Measurements from ENCODE around the gene EPOP. TPM values are rescaled to one million over a fixed set of nuclear protein-coding genes. Genes with fewer than 3 reads are reported as not detected.

The EPOP gene
- total RNA-seq, 3 donors from 2014 or later = 2.0 to 2.1 (median 2.0) TPM

DNA sequence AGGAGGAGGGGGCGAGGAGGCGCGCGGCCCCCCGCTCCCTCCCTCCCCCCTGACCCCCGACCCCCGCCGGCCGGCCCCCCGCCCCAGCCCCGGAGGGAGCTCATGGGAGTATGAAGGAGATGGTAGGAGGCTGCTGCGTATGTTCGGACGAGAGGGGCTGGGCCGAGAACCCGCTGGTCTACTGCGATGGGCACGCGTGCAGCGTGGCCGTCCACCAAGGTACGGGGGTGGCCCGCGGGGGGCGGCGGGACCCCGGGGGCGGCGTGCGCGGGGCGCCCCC is 30.7 kb upstream of the EPOP start:
- H3K27me3 ChIP-seq = no peaks in the 10 kb centered on the region
- H3K4me3 ChIP-seq = peak overlapping the region; percentile 81 to 98 (median 92)
- H3K27ac ChIP-seq = peak overlapping the region; percentile 96 to 98
- no peaks in the 10 kb centered on the region for H3K9me3 ChIP-seq
- TF ChIP-seq, protein P1, sequence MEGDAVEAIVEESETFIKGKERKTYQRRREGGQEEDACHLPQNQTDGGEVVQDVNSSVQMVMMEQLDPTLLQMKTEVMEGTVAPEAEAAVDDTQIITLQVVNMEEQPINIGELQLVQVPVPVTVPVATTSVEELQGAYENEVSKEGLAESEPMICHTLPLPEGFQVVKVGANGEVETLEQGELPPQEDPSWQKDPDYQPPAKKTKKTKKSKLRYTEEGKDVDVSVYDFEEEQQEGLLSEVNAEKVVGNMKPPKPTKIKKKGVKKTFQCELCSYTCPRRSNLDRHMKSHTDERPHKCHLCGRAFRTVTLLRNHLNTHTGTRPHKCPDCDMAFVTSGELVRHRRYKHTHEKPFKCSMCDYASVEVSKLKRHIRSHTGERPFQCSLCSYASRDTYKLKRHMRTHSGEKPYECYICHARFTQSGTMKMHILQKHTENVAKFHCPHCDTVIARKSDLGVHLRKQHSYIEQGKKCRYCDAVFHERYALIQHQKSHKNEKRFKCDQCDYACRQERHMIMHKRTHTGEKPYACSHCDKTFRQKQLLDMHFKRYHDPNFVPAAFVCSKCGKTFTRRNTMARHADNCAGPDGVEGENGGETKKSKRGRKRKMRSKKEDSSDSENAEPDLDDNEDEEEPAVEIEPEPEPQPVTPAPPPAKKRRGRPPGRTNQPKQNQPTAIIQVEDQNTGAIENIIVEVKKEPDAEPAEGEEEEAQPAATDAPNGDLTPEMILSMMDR (IDR thresholded peaks at IDR 0.05) = no peak
- TF ChIP-seq POLR2A (IDR thresholded peaks at IDR 0.05) (no peak), POLR2AphosphoS5 (IDR thresholded peaks at IDR 0.05) (no peak)
- peaks cover 3 to 4% of the 10 kb centered on the region in 2 donors for H3K4me1 ChIP-seq
- no peak for DNase-seq (ENCODE audit: low spot score in 2 of 2)
- intact Hi-C loops (cut with DNase I; ENCODE audit: low total_unique reads) = no loop called here
- H3K36me3 ChIP-seq = peaks cover 4% of the 10 kb centered on the region

DNA sequence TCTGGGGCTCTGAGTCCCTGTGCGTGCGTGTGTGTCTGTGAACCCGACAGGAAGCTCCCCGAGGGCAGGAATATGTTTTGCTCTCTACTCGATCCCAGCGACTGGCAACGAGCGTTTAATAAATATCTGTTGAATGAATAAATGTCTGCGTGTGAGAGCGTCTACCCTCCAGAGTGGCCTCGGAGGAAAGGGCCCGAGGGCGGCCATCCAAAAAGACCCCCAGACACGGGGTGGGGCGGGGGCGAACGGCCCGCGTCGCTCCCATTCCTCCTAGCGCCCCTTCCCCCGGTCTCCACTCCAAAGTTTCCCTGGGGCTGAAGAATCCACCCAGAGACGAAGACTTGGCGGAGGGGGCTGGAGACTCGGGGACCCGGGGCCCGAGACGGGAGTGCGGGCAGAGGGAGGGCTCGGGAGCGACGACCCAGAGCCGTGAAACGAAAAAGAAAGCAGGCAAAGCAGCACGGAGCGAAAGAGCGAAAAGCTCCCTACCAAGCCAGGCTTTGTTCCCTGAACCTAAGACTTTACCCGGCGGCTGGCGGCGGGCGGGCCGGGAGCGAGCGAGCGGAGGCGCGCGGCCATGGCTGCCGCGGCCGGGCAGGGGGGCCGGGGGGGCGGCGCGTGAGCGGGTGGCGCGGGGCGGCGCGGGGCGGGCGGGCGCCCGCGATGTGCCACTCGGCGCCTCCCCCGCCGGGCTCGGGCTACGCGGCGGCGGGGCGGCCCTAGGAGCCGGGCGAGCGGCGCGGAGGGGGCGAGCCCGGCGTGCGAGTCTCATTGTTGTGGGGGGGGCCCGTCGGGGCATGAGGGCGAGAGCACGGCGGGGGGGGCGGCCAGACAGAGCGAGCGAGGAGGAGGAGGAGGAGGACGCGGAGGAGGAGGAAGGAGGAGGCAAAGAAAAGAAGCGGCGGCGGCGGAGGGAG is 30.1 kb upstream of the EPOP start, which contains the start of gene MLLT6:
TSS of gene MLLT6 (plus strand) at position 668 of the 917 bp plus-strand sequence. CDS start 360 bp downstream, outside the sequence.
- DNase-seq (ENCODE audit: low spot score in 2 of 2) = peak; percentile 76 to 78
- intact Hi-C loops (cut with DNase I; ENCODE audit: low total_unique reads) = loop anchor here (1.0 kb wide), 1 partner anchor 43 kb away; the partner anchor contains the start of gene PCGF2

DNA sequence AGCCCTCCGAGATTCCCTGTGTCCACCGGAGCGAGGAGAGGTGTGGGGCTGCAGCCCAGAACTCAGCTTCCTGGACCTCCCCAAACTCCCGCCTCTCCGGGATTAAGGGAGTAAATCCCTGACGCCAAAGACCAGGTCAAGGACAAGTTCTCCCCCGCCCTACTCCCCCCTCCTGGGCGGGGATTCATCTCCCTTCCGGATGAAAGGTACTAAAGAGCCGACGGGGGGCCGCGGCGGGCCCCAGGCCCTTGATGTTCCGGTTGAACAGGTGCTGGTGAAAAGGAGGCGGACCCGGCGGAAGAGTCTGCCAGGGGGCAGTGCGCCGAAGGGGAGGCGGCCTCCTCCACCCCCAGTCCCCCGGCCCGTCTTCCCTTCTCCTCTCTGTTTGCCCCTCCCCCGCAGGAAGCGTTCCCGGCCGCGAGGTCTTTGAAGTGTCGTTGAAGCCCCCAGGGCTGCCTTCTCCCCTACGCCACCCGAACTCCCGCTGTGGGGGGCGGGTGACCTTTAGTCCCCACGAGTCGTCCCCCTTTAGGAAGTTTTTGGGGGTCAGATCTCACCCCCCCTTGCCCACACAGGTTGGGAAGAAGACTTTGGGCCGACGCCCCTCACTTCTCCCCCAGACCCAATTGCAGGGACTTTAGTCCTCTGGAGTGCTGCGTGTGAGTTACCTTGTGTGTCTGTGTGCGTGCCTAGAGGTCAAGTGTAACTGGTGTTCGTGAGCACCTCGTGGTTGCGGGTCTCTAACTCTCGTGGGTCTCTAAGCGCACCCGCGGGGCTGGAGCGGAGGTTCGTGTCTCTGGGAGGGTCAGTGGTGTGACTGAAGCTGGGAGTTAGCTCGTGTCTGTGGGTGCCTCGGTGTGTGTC is 29.2 kb upstream of the EPOP start:
- Histone ChIP-seq H3K9me3 (no peaks in the 10 kb centered on the region), H3K4me3 (peak overlapping the region; percentile 81 to 98 (median 92)), H3K27me3 (no peaks in the 10 kb centered on the region), H3K27ac (peak overlapping the region; percentile 96 to 98), H3K36me3 (no peaks in the 10 kb centered on the region), H3K4me1 (peaks cover 3 to 4% of the 10 kb centered on the region in 2 donors)
- intact Hi-C loops (cut with DNase I; ENCODE audit: low total_unique reads) = loop anchor here (1.0 kb wide), 1 partner anchor 44 kb away; the partner anchor contains the start of gene PCGF2
- no peak for TF ChIP-seq POLR2A (IDR thresholded peaks at IDR 0.05)
- peak in 1 of 3 donors; percentile 57 for TF ChIP-seq POLR2AphosphoS5 (IDR thresholded peaks at IDR 0.05)
- TF ChIP-seq, protein P1 (IDR thresholded peaks at IDR 0.05) = no peak
- peak; percentile 90 to 91 for DNase-seq (ENCODE audit: low spot score in 2 of 2)

More for the DNA sequence above, 30.1 kb upstream of the EPOP start, which contains the start of gene MLLT6:
- Histone ChIP-seq H3K36me3 (peaks cover 4% of the 10 kb centered on the region), H3K4me3 (peak within 1 kb of the TSS; percentile 81 to 98 (median 92)), H3K27ac (peak within 1 kb of the TSS; percentile 96 to 98), H3K9me3 (no peaks in the 10 kb centered on the region), H3K4me1 (peaks cover 3 to 4% of the 10 kb centered on the region in 2 donors), H3K27me3 (no peaks in the 10 kb centered on the region)
- peak in 2 of 3 donors; percentile 7 to 53 for TF ChIP-seq POLR2AphosphoS5 (IDR thresholded peaks at IDR 0.05)
- no peak for TF ChIP-seq POLR2A (IDR thresholded peaks at IDR 0.05)
- TF ChIP-seq, protein P1 (IDR thresholded peaks at IDR 0.05) = no peak

DNA sequence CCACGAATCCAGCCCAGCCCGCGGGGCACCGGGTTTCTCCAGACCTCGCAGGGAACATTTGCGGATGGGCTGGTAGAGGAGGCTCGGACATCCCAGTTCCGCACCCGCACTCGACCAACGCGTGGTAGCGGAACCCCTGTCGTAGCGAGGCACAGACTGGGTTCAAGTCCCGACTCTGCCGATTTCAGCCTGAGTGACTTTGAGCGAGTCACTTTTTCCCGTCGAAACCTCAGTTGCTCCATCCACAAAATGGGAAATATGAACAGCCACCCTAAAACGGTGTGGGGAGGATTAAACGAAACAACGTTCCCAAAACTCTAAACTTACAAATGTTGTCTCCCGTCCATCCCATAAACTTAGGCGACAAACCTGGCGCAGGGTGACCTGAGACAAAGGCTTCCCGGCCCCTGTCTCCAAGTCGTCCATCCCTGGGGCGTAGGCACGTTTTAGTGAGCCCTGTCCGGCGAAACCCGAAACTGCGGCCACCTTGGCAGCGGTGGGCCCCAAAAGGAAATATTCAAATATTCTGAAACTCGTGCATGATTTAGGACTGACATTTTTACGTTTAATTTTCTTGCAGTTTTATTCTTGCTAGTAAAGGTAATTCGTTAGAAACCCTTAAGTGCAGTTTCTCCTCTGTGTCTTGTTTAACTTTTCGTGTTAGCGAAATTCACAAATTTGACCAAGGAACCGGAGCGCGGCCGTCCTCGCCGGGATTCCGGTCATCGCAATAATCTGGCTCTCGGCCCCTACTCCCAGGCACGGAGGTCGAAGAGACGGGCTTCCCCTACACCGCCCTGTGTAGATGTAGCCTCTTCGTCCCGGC is 28.4 kb upstream of the EPOP start:
- Histone ChIP-seq H3K4me3 (peak overlapping the region; percentile 81 to 98 (median 92)), H3K9me3 (no peaks in the 10 kb centered on the region), H3K36me3 (no peaks in the 10 kb centered on the region), H3K4me1 (peaks cover 3 to 4% of the 10 kb centered on the region in 2 donors), H3K27me3 (no peaks in the 10 kb centered on the region), H3K27ac (peak overlapping the region; percentile 96 to 98)
- no peak for DNase-seq (ENCODE audit: low spot score in 2 of 2)
- TF ChIP-seq POLR2AphosphoS5 (IDR thresholded peaks at IDR 0.05) = no peak
- no peak for TF ChIP-seq POLR2A (IDR thresholded peaks at IDR 0.05)
- TF ChIP-seq, protein P1 (IDR thresholded peaks at IDR 0.05) = no peak
- intact Hi-C loops (cut with DNase I; ENCODE audit: low total_unique reads) = no loop called here
